ENCODE measurements around the gene ZNF764.
"Not testable (repeated sequence)": the region's sequence is repeated elsewhere in the genome, so short reads cannot be mapped to it uniquely, and the experiment has no call there.

ZNF764 gene

DNA sequence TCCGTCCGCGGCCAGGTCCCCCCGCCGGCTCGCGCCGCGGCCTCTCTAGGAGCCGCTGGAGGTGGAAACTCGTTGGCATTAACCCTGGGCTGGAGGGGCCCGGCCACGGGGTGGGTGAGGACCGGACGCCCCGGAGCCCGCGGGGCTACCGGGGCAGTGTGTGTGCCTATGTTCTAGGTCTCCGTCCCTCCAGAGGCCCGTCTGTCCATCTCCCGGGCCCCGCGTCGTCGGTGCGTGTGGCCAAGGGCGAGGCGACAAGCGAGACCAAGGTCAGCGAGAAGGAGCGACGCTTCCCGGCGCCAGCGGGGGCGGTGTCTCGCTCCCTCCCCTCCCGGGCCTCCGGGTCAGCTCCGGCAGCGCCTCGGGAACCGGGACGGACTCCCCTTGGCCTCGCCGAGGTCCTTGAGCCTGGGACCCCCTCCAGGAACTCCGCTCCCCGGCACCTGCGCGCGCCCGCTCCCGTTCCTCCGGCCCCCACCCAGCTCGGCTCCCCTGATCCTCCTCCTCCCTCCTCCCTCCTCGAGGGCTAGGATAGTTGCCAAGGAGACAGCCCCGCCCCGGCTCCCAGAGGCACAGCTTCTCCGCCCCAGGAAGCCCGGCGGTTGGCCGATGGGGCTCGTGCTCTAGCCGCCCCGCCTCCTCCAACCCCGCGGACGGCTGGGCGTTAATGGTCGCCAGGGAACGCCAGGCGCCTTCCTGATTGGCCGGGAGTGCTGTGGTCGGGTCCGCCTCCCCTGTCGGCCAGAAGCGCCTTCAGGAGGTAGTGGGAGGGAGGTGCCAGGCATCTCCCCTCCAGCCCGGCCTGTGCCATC is 31.1 kb downstream of the ZNF764 start:
- H3K27ac ChIP-seq = peak overlapping the region; percentile 95
- no peak for TF ChIP-seq ZFX (IDR thresholded peaks at IDR 0.05)
- TF ChIP-seq, protein P1, sequence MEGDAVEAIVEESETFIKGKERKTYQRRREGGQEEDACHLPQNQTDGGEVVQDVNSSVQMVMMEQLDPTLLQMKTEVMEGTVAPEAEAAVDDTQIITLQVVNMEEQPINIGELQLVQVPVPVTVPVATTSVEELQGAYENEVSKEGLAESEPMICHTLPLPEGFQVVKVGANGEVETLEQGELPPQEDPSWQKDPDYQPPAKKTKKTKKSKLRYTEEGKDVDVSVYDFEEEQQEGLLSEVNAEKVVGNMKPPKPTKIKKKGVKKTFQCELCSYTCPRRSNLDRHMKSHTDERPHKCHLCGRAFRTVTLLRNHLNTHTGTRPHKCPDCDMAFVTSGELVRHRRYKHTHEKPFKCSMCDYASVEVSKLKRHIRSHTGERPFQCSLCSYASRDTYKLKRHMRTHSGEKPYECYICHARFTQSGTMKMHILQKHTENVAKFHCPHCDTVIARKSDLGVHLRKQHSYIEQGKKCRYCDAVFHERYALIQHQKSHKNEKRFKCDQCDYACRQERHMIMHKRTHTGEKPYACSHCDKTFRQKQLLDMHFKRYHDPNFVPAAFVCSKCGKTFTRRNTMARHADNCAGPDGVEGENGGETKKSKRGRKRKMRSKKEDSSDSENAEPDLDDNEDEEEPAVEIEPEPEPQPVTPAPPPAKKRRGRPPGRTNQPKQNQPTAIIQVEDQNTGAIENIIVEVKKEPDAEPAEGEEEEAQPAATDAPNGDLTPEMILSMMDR (conservative IDR thresholded peaks at IDR 0.05) = no peak; the same call in 1 of the 2 replicates

DNA sequence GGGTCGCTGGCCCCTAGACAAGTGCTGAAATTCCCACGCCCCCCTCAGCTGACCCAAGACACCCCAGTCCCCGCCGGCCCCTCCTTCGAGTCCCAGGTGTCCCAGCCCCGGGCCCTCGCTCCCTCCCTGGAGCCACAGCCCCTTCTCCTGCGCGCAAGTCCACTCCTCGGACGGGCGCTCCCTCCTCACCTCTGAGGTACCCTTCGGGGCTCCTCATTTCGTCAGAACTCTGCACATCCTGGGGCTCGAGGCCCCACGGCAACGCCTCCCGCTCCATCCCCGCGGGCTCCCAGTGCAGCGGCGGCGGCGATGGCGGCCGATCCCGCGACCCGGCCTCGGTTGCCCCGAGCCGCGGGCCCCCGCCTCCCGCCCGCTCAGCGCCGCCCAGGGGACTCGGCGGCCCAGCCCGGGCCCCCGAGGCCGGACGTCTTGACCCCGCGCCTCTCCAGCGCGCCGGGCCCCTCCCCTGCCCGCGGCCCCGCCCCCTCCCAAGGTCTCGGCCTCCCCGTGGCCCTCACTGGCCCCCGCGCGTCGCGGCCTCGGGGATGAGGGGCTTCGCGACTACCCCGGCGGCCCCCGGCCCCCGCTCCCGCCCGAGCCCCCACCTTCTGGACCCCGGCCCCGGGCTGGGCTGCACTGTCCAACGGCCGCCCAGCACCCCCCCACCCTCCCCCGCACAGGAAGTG is 31.9 kb downstream of the ZNF764 start, which contains the start of gene ZNF768:
ZNF768 (minus strand) TSS at position 430 of the 686 bp plus-strand sequence; CDS start at position 277, 153 bp downstream.
- peak; percentile 47; the same call in 1 of the 2 replicates for TF ChIP-seq ZFX (IDR thresholded peaks at IDR 0.05)
- TF ChIP-seq, protein P1 (conservative IDR thresholded peaks at IDR 0.05) = no peak
- peak within 1 kb of the TSS; percentile 95 for H3K27ac ChIP-seq

DNA sequence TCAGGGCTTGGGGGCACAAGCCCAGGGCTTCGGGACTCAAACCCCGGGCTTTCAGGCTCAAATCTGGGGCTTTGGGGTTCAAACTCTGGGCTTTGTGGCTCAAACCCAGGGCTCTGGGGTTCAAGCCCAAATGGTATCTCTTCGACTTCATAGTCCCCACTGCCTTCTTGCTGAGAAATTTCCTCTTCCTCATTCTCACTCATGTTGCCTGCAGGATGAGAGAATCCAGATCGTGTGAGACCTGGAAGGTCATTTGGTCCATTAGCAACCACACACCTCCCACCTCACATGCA is 32.4 kb downstream of the ZNF764 start:
- H3K27ac ChIP-seq = peak overlapping the region; percentile 95

DNA sequence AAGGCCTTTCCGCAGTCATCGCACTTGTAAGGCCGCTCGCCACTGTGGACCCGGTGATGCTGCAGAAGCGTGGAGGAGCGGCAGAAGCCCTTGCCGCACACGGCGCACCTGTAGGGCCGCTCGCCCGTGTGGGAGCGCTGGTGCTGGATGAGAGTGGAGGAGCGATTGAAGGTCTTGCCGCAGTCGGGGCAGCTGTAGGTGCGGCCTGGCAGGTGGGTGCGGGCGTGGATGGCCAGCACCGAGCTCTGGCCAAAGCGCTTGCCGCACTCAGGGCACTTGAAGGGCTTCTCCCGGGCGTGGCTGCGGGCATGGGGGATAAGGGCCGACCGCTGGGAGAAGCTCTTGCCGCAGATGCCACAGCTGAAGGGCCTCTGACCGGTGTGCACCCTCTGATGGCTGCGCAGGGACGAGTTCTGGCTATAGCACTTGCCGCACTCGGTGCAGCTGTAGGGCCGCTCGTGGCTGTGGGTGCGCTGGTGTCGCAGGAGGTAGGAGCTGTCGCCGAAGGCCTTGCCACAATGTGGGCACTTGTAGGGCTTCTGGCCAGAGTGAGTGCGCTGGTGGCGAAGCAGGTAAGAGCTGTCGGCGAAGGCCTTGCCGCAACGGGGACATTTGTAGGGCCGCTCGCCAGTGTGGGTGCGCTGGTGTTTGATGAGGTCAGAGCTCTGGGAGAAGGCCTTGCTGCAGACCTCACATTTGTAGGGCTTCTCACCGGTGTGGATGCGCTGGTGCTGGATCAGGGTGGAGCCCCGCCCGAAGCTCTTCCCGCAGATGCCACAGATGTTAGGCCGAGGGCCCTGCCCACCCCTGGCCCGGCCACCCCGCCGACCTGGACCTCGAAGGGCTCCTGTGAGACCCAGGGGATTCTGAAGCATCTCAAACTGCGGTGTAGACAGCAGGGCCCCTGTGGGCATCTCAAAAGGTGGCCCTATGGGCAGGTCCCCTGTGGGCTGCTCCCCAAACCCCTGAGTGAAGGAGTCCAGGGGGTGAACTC is 33.3 kb downstream of the ZNF764 start:
- no peak overlapping the region for H3K27ac ChIP-seq

More for the DNA sequence above, 32.4 kb downstream of the ZNF764 start:
- TF ChIP-seq, protein P1 (conservative IDR thresholded peaks at IDR 0.05) = no peak
- TF ChIP-seq ZFX (IDR thresholded peaks at IDR 0.05) = no peak

DNA sequence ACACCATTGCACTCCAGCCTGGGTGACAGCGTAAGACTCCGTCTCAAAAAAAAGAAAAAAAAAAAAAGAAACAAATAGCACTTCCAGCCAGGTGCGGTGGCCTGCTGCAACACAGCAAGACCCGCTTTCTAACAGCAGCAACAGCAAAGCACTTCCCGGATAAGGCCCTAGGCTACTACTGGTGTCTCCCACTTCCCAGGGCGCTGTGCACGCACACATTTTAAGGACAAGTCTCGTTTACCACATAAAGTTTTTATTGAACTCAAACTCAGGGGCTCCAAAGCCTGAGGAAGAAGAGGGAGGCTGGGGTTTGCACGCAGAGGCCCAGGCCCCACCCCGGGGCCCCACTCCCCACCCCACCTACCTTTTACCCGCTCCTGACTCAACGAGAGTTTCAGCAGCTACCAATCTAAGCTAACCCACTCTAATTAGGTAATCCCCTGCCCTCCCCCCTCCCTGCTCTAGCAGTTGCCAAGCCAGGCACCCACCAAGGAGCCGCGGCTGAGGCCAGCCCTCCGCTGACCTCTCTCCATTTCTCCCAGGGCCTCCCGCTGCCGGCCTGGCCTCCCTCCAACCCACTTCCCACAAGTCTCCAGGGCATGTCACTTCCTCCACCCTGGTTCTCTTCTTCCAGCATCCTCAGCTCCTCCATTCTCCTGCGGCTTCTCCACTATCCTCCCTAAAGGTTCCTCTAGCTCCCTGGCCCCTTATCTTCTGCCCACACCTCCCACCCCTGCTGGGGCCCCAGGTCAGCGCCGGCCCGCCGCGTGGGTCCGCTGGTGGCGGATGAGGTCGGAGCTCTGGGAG is 34.2 kb downstream of the ZNF764 start:
- no peak overlapping the region for H3K27ac ChIP-seq
- TF ChIP-seq ZFX (IDR thresholded peaks at IDR 0.05) = no peak
- TF ChIP-seq, protein P1 (conservative IDR thresholded peaks at IDR 0.05) = no peak

More for the DNA sequence above, 33.3 kb downstream of the ZNF764 start:
- TF ChIP-seq, protein P1 (conservative IDR thresholded peaks at IDR 0.05) = no peak
- no peak for TF ChIP-seq ZFX (IDR thresholded peaks at IDR 0.05)

DNA sequence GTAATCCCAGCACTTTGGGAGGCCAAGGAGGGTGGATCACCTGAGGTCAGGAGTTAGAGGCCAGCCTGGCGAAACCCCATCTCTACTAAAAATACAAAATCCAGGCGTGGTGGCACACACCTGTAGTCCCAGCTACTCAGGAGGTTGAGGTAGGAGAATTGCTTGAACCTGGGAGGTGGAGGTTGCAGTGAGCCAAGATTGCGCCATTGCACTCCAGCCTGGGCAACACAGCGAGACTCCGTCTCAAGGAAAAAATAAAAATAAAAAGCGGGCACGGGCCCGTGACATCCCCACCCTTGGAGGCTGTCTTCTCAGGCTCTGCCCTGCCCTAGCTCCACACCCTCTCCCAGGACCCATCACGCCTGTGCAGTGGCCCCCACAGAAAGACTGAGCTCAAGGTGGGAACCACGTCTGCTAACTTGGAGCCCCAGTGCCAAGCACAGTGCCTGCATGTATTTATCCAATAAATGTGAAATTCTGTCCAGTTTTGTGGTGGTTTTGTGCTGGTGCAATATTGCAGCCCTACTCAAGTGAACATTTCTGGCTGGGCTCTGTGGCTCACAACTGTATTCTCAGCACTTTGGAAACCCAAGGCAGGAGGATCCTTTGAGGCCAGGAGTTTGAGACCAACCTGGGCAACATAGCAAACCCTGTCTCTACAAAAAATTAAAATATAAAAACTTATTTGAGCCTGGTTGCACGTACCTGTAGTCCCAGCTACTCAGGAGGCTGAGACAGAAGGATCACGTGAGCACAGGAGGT is 35.3 kb downstream of the ZNF764 start:
- H3K27ac ChIP-seq = not testable (repeated sequence)

Measured in C4-2B (cell line).